SK-N-SH (cell line): Measurements from ENCODE around the gene CRPPA. TPM values are rescaled to one million over a fixed set of nuclear protein-coding genes. Genes with fewer than 3 reads are reported as not detected.

Experiments used
- CTCF ChIA-PET: fragments of 300-600, 350-600 bp; formaldehyde crosslinking; extraction: SDS; loops from one replicate; lab custom pipeline; 2021; lab: Yijun Ruan, JAX
- POLR2A ChIA-PET: fragments of 350-600 bp; sonication (Branson Sonifier 250); formaldehyde crosslinking; extraction: SDS; loops from one replicate; lab custom pipeline; 2020; ENCODE audit warnings: antibody characterized with exemption, inconsistent platforms; lab: Yijun Ruan, JAX
- DNase-seq: peaks from one replicate; pipeline ENCODE4 v3.0.0; 2012
- H2AFZ ChIP-seq: fragments of 200-600 bp; sonication (generic); 2 replicates; pipeline ENCODE4 v1.8.1; 2016; ENCODE audit warnings: antibody characterized with exemption, mild to moderate bottlenecking, low read depth
- H3F3A ChIP-seq: fragments of 200-600 bp; sonication (generic); replicated peaks from 2 replicates; pipeline ENCODE3; 2016; ENCODE audit warnings: antibody characterized with exemption, mild to moderate bottlenecking; ENCODE audit not compliant: insufficient read depth
- H3K27ac ChIP-seq, 2 experiments: fragments of 200-500 bp in 1 of 2; fragments of 200-600 bp in 1 of 2; sonication (Bioruptor generic) in 1 of 2; sonication (generic), shearing (Covaris generic) in 1 of 2; 2 replicates each; pipeline versions ENCODE4 v1.5.1 to v1.6.1; 2014 to 2016; ENCODE audit warnings: low read depth in 2 of 2, inconsistent platforms in 1 of 2, low read length in 1 of 2, mild to moderate bottlenecking in 1 of 2, mixed read lengths in 1 of 2
- H3K27me3 ChIP-seq: fragments of 200-600 bp; sonication (generic), shearing (Covaris generic); 2 replicates; pipeline ENCODE4 v1.6.1; 2016; ENCODE audit warnings: mixed run types; ENCODE audit not compliant: insufficient read depth
- H3K36me3 ChIP-seq, 2 experiments: fragments of 200-500 bp in 1 of 2; fragments of 200-600 bp in 1 of 2; sonication (Bioruptor generic) in 1 of 2; sonication (generic) in 1 of 2; replicated peaks in 1 of 2; 2 replicates each; pipeline versions ENCODE3 to v1.5.1; 2014 to 2016; ENCODE audit warnings: low read length in 1 of 2, mild to moderate bottlenecking in 1 of 2; ENCODE audit not compliant: insufficient read depth in 2 of 2, control insufficient read depth in 1 of 2
- H3K4me1 ChIP-seq, 2 experiments: fragments of 200-500 bp in 1 of 2; fragments of 200-600 bp in 1 of 2; sonication (Bioruptor generic) in 1 of 2; sonication (generic), shearing (Covaris generic) in 1 of 2; 2 replicates each; pipeline versions ENCODE4 v1.5.1 to v1.6.1; 2014 to 2016; ENCODE audit warnings: low read depth in 1 of 2, low read length in 1 of 2, mixed run types in 1 of 2; ENCODE audit not compliant: insufficient read depth in 2 of 2, control insufficient read depth in 1 of 2
- H3K4me2 ChIP-seq: fragments of 200-600 bp; sonication (generic), shearing (Covaris generic); 2 replicates; pipeline ENCODE4 v1.6.1; 2017; ENCODE audit warnings: mixed run types
- H3K4me3 ChIP-seq, 2 experiments: fragments of 200-500 bp in 1 of 2; fragments of 200-600 bp in 1 of 2; sonication (Bioruptor generic) in 1 of 2; sonication (generic), shearing (Covaris generic) in 1 of 2; 2 replicates each; pipeline versions ENCODE4 v1.5.1 to v1.8.1; 2014 to 2016; ENCODE audit warnings: low read depth in 2 of 2, inconsistent platforms in 1 of 2, low read length in 1 of 2, mild to moderate bottlenecking in 1 of 2, mixed read lengths in 1 of 2, moderate library complexity in 1 of 2
- H3K79me2 ChIP-seq: fragments of 200-600 bp; sonication (generic); 2 replicates; pipeline ENCODE4 v1.8.1; 2017; ENCODE audit warnings: mild to moderate bottlenecking; ENCODE audit not compliant: insufficient read depth
- H3K9ac ChIP-seq: fragments of 200-600 bp; sonication (generic); 2 replicates; pipeline ENCODE4 v1.6.1; 2017; ENCODE audit warnings: mixed run types
- H3K9me2 ChIP-seq: fragments of 200-600 bp; sonication (generic); 2 replicates; pipeline ENCODE4 v1.6.1; 2017; ENCODE audit warnings: mixed run types
- H3K9me3 ChIP-seq: fragments of 200-600 bp; sonication (generic); 2 replicates; pipeline ENCODE4 v1.6.1; 2017; ENCODE audit warnings: mixed run types, mild to moderate bottlenecking, moderate library complexity
- H4K20me1 ChIP-seq: fragments of 200-600 bp; sonication (generic); 2 replicates; pipeline ENCODE4 v1.6.1; 2017; ENCODE audit warnings: mild to moderate bottlenecking, mixed run types; ENCODE audit not compliant: insufficient read depth
- CHD2 ChIP-seq: fragments of 150-350 bp; IDR thresholded peaks from 2 replicates; pipeline ENCODE4 v1.6.1; 2018; ENCODE audit warnings: low read length; ENCODE audit not compliant: partially characterized antibody
- FOSL2 ChIP-seq: IDR thresholded peaks from 2 replicates; pipeline ENCODE4 v1.4.0; 2012; ENCODE audit warnings: low read depth, mild to moderate bottlenecking, moderate library complexity, borderline replicate concordance
- FOXJ3 ChIP-seq: sonication (generic); formaldehyde crosslinking; IDR thresholded peaks from 2 replicates; pipeline ENCODE4 v1.5.1; 2020; ENCODE audit warnings: mild to moderate bottlenecking, missing genetic modification reagents
- GABPA ChIP-seq: IDR thresholded peaks from 2 replicates; pipeline ENCODE4 v1.4.0; 2012; ENCODE audit warnings: low read depth, mild to moderate bottlenecking
- GATA2 ChIP-seq: sonication (generic); formaldehyde crosslinking; IDR thresholded peaks from 2 replicates; pipeline ENCODE4 v1.5.0; 2020; ENCODE audit warnings: mild to moderate bottlenecking, missing genetic modification reagents
- MEF2A ChIP-seq: IDR thresholded peaks from 2 replicates; pipeline ENCODE4 v1.4.0; 2012; ENCODE audit warnings: low read depth, borderline replicate concordance
- MXI1 ChIP-seq: IDR thresholded peaks from 2 replicates; pipeline ENCODE4 v1.6.1; 2012; ENCODE audit warnings: mild to moderate bottlenecking, low read depth, low read length, improper control_type of control experiment
- NRF1 ChIP-seq: IDR thresholded peaks from 2 replicates; pipeline ENCODE4 v1.6.1; 2012; ENCODE audit warnings: low read depth, mild to moderate bottlenecking, low read length
- POLR2AphosphoS5 ChIP-seq: IDR thresholded peaks from 2 replicates; pipeline ENCODE4 v1.6.1; 2012; ENCODE audit warnings: low read depth, low read length
- RCOR1 ChIP-seq: fragments of 150-350 bp; IDR thresholded peaks from 2 replicates; pipeline ENCODE4 v1.6.1; 2017; ENCODE audit warnings: antibody characterized with exemption, low read length
- RFX5 ChIP-seq: IDR thresholded peaks from 2 replicates; pipeline ENCODE4 v1.6.1; 2012; ENCODE audit warnings: mild to moderate bottlenecking, improper control_type of control experiment, low read length
- SMC3 ChIP-seq: IDR thresholded peaks from 2 replicates; pipeline ENCODE4 v1.6.1; 2012; ENCODE audit warnings: low read depth, low read length, improper control_type of control experiment
- TEAD4 ChIP-seq: IDR thresholded peaks from 2 replicates; pipeline ENCODE4 v1.4.0; 2012; ENCODE audit warnings: mild to moderate bottlenecking, borderline replicate concordance; ENCODE audit not compliant: insufficient read depth
- USF1 ChIP-seq: IDR thresholded peaks from 2 replicates; pipeline ENCODE4 v1.4.0; 2012; ENCODE audit warnings: low read depth, borderline replicate concordance
- YY1 ChIP-seq: IDR thresholded peaks from 2 replicates; pipeline ENCODE4 v1.4.0; 2012; ENCODE audit warnings: low read depth, mild to moderate bottlenecking
- ZBTB33 ChIP-seq: IDR thresholded peaks from 2 replicates; pipeline ENCODE4 v1.4.0; 2012; ENCODE audit warnings: low read depth, borderline replicate concordance
- WGBS: methylation state at CpG from one replicate; pipeline ENCODE4 v1.1.6; 2017; ENCODE audit warnings: low lambda C conversion rate; 5-methylcytosine and 5-hydroxymethylcytosine counted together
- polyA plus RNA-seq, 3 experiments: library from polyadenylated mRNA; depleted of rRNA; stranded (reverse); fragments of >200 nt; gene quantifications; 2 replicates each; pipeline ENCODE4 v1.2.3, GENCODE V29; 2012
- TF ChIP-seq, protein P1 (sequence below): fragments of 200-600 bp; sonication (generic); IDR thresholded peaks from 2 replicates; pipeline ENCODE4 v1.6.1; 2017; ENCODE audit warnings: antibody characterized with exemption, mild to moderate bottlenecking, moderate library complexity
- TF ChIP-seq, protein P2 (sequence below): fragments of 150-350 bp; IDR thresholded peaks from 2 replicates; pipeline ENCODE4 v1.6.1; 2017; ENCODE audit warnings: antibody characterized with exemption, low read length, low read depth, borderline replicate concordance
- TF ChIP-seq, protein P3 (sequence below): IDR thresholded peaks from 2 replicates; pipeline ENCODE4 v1.6.1; 2012; ENCODE audit warnings: mild to moderate bottlenecking, low read depth, low read length, moderate library complexity
- TF ChIP-seq, protein P4 (sequence below): fragments of 150-350 bp; IDR thresholded peaks from 2 replicates; pipeline ENCODE4 v1.6.1; 2016; ENCODE audit warnings: mild to moderate bottlenecking, low read depth, low read length

The CRPPA gene
- polyA plus RNA-seq, 1 of the 3 experiments (the other 2 are of a cell fraction), result 0.15 TPM

DNA sequence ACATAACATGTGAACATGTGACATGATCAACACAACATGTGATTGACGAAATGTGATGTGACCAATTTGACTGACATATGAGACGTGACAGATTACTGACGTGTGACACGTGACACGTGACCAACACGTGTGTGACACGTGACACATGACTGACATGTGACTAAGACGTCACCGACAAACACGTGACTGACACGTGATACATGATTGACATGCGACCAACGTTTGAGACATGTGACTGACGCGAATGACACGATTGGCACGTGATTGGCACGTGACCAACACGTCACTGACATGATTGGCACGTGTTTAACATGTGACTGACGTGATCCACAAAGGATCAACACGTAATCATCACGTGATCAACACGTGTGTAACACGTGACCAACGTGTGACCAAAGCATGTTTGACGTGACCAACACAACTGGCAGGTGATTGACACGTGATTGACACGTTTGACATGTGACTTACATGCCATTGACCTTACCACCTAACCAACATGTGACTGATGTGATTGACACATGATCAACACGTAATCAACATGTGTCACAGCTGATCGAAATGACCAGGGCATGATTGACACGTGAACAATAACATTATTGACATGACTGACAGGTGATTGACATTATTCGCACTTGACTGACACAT is 23.7 kb downstream of the CRPPA start:
- H3K79me2 ChIP-seq, result no peaks in the 10 kb centered on the region
- peaks cover 44% of the 10 kb centered on the region for H3F3A ChIP-seq
- ChIA-PET CTCF (no interaction called here), POLR2A (no interaction called here)
- 76% methylated on average over 33 of the region's 33 CpGs for WGBS
- no peaks in the 10 kb centered on the region for H3K27me3 ChIP-seq
- TF ChIP-seq USF1 (no peak), POLR2AphosphoS5 (no peak), NRF1 (no peak), FOSL2 (no peak), RFX5 (no peak), MEF2A (no peak), GABPA (no peak), YY1 (no peak), GATA2 (CRISPR knock-in tag) (no peak), TEAD4 (no peak), CHD2 (no peak), RCOR1 (no peak), MXI1 (no peak), FOXJ3 (no peak), SMC3 (no peak), ZBTB33 (no peak)
- TF ChIP-seq, protein P1, sequence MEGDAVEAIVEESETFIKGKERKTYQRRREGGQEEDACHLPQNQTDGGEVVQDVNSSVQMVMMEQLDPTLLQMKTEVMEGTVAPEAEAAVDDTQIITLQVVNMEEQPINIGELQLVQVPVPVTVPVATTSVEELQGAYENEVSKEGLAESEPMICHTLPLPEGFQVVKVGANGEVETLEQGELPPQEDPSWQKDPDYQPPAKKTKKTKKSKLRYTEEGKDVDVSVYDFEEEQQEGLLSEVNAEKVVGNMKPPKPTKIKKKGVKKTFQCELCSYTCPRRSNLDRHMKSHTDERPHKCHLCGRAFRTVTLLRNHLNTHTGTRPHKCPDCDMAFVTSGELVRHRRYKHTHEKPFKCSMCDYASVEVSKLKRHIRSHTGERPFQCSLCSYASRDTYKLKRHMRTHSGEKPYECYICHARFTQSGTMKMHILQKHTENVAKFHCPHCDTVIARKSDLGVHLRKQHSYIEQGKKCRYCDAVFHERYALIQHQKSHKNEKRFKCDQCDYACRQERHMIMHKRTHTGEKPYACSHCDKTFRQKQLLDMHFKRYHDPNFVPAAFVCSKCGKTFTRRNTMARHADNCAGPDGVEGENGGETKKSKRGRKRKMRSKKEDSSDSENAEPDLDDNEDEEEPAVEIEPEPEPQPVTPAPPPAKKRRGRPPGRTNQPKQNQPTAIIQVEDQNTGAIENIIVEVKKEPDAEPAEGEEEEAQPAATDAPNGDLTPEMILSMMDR, result no peak
- TF ChIP-seq, protein P2, sequence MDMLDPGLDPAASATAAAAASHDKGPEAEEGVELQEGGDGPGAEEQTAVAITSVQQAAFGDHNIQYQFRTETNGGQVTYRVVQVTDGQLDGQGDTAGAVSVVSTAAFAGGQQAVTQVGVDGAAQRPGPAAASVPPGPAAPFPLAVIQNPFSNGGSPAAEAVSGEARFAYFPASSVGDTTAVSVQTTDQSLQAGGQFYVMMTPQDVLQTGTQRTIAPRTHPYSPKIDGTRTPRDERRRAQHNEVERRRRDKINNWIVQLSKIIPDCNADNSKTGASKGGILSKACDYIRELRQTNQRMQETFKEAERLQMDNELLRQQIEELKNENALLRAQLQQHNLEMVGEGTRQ, result no peak
- TF ChIP-seq, protein P3, sequence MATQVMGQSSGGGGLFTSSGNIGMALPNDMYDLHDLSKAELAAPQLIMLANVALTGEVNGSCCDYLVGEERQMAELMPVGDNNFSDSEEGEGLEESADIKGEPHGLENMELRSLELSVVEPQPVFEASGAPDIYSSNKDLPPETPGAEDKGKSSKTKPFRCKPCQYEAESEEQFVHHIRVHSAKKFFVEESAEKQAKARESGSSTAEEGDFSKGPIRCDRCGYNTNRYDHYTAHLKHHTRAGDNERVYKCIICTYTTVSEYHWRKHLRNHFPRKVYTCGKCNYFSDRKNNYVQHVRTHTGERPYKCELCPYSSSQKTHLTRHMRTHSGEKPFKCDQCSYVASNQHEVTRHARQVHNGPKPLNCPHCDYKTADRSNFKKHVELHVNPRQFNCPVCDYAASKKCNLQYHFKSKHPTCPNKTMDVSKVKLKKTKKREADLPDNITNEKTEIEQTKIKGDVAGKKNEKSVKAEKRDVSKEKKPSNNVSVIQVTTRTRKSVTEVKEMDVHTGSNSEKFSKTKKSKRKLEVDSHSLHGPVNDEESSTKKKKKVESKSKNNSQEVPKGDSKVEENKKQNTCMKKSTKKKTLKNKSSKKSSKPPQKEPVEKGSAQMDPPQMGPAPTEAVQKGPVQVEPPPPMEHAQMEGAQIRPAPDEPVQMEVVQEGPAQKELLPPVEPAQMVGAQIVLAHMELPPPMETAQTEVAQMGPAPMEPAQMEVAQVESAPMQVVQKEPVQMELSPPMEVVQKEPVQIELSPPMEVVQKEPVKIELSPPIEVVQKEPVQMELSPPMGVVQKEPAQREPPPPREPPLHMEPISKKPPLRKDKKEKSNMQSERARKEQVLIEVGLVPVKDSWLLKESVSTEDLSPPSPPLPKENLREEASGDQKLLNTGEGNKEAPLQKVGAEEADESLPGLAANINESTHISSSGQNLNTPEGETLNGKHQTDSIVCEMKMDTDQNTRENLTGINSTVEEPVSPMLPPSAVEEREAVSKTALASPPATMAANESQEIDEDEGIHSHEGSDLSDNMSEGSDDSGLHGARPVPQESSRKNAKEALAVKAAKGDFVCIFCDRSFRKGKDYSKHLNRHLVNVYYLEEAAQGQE, result no peak
- TF ChIP-seq, protein P4, sequence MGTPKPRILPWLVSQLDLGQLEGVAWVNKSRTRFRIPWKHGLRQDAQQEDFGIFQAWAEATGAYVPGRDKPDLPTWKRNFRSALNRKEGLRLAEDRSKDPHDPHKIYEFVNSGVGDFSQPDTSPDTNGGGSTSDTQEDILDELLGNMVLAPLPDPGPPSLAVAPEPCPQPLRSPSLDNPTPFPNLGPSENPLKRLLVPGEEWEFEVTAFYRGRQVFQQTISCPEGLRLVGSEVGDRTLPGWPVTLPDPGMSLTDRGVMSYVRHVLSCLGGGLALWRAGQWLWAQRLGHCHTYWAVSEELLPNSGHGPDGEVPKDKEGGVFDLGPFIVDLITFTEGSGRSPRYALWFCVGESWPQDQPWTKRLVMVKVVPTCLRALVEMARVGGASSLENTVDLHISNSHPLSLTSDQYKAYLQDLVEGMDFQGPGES, result no peak
- H4K20me1 ChIP-seq, result no peaks in the 10 kb centered on the region
- no peak overlapping the region for H2AFZ ChIP-seq
- H3K4me2 ChIP-seq, result no peak overlapping the region
- H3K4me3 ChIP-seq, result no peak overlapping the region; a peak in 1 of 4 replicates
- no peaks in the 10 kb centered on the region for H3K36me3 ChIP-seq
- no peak overlapping the region for H3K27ac ChIP-seq
- H3K9me3 ChIP-seq, result peaks cover 7% of the 10 kb centered on the region; the same call in 1 of the 2 replicates
- H3K9me2 ChIP-seq, result no peaks in the 10 kb centered on the region
- DNase-seq, result no peak
- no peaks in the 10 kb centered on the region; a peak in 1 of 4 replicates for H3K4me1 ChIP-seq
- H3K9ac ChIP-seq, result no peak overlapping the region
